RWPE2 (cell line): ENCODE results near the gene GTF3C5.
"Not testable (repeated sequence)": the region's sequence is repeated elsewhere in the genome, so short reads cannot be mapped to it uniquely, and the experiment has no call there.

Experiments
- ATAC-seq: fragments of 200-7000 bp; cut with Tn5 transposase; 3 replicates; pipeline ENCODE4 v1.9.1; 2021; ENCODE audit warnings: low read depth
- DNase-seq: peaks from one replicate; pipeline ENCODE4 v3.0.0-alpha.2; 2020; ENCODE audit warnings: low spot score
- H3K27ac ChIP-seq: fragments of 450-650 bp; 2 replicates; pipeline ENCODE4 v1.5.1; 2017; ENCODE audit warnings: mild to moderate bottlenecking; ENCODE audit not compliant: poor library complexity, severe bottlenecking
- H3K27me3 ChIP-seq: fragments of 250-450 bp; sonication (Bioruptor Pico); 2 replicates; pipeline ENCODE4 v1.5.1; 2021; ENCODE audit warnings: mild to moderate bottlenecking, moderate library complexity; ENCODE audit not compliant: insufficient read depth, poor library complexity, severe bottlenecking
- H3K36me3 ChIP-seq: fragments of 250-450 bp; sonication (Bioruptor Pico); 2 replicates; pipeline ENCODE4 v1.5.1; 2020; ENCODE audit warnings: low read depth, mild to moderate bottlenecking, moderate library complexity
- H3K4me1 ChIP-seq: fragments of 250-450 bp; sonication (Bioruptor Pico); 2 replicates; pipeline ENCODE4 v1.5.1; 2021; ENCODE audit warnings: mild to moderate bottlenecking, moderate library complexity; ENCODE audit not compliant: insufficient read depth, poor library complexity, severe bottlenecking
- H3K4me3 ChIP-seq: fragments of 250-450 bp; sonication (Bioruptor Pico); 2 replicates; pipeline ENCODE4 v1.5.1; 2021; ENCODE audit warnings: mild to moderate bottlenecking, moderate library complexity; ENCODE audit not compliant: severe bottlenecking
- H3K9me3 ChIP-seq: fragments of 250-450 bp; sonication (Bioruptor Pico); 2 replicates; pipeline ENCODE4 v1.5.1; 2021; ENCODE audit warnings: mild to moderate bottlenecking, moderate library complexity; ENCODE audit not compliant: severe bottlenecking
- CTCF ChIP-seq: fragments of 450-650 bp; IDR thresholded peaks from one replicate; pipeline ENCODE4 v1.5.1; 2017; ENCODE audit warnings: mild to moderate bottlenecking, moderate library complexity; ENCODE audit not compliant: poor library complexity, severe bottlenecking

Gene GTF3C5

GRCh38 chr9:132997591-132997990, 33.2 kb upstream of the GTF3C5 start:
- Histone ChIP-seq H3K4me3 (no peak overlapping the region), H3K27ac (no peak overlapping the region), H3K9me3 (no peaks in the 10 kb centered on the region), H3K27me3 (peaks cover 3% of the 10 kb centered on the region), H3K36me3 (no peaks in the 10 kb centered on the region), H3K4me1 (peaks cover 3% of the 10 kb centered on the region)
- no peak for TF ChIP-seq CTCF
- peak; percentile 81 for ATAC-seq
- DNase-seq: no peak

- not testable (repeated sequence) for ATAC-seq
Observed at GRCh38 chr9:132998221-132998620, 32.6 kb upstream of the GTF3C5 start.

GRCh38 chr9:132998831-132999635, 31.8 kb upstream of the GTF3C5 start:
- ATAC-seq (no peak), DNase-seq (no peak)
- Histone ChIP-seq H3K36me3 (no peaks in the 10 kb centered on the region), H3K4me3 (no peak overlapping the region), H3K27ac (no peak overlapping the region), H3K9me3 (no peaks in the 10 kb centered on the region), H3K4me1 (peaks cover 3% of the 10 kb centered on the region), H3K27me3 (no peaks in the 10 kb centered on the region)
- no peak for TF ChIP-seq CTCF

More at GRCh38 chr9:132998221-132998620, 32.6 kb upstream of the GTF3C5 start:
- not testable (repeated sequence) for H3K9me3 ChIP-seq, H3K36me3 ChIP-seq, H3K27ac ChIP-seq, H3K4me1 ChIP-seq, H3K27me3 ChIP-seq, H3K4me3 ChIP-seq, DNase-seq

GRCh38 chr9:133002147-133003070, 28.4 kb upstream of the GTF3C5 start:
- Histone ChIP-seq H3K4me3 (no peak overlapping the region), H3K9me3 (no peaks in the 10 kb centered on the region), H3K36me3 (no peaks in the 10 kb centered on the region), H3K27ac (no peak overlapping the region), H3K4me1 (peaks cover 3% of the 10 kb centered on the region), H3K27me3 (no peaks in the 10 kb centered on the region)
- no peak for TF ChIP-seq CTCF
- ATAC-seq (peak; percentile 53), DNase-seq (no peak)

- no peak overlapping the region for H3K27ac ChIP-seq
- ATAC-seq (no peak), DNase-seq (no peak)
- TF ChIP-seq CTCF: no peak
- no peaks in the 10 kb centered on the region for H3K27me3 ChIP-seq
- H3K36me3 ChIP-seq: no peaks in the 10 kb centered on the region
- H3K9me3 ChIP-seq: no peaks in the 10 kb centered on the region
- H3K4me3 ChIP-seq: no peak overlapping the region
- peaks cover 3% of the 10 kb centered on the region for H3K4me1 ChIP-seq
Observed at GRCh38 chr9:133003071-133003461, 27.7 kb upstream of the GTF3C5 start.
